K562 (cell line): ENCODE measurements around the gene KDM4F. TPM values are rescaled to one million over a fixed set of nuclear protein-coding genes. Genes with fewer than 3 reads are reported as not detected.

Experiments
- ATAC-seq: fragments of 200-7000 bp; cut with Tn5 transposase; 3 replicates; pipeline ENCODE4 v1.9.1; 2020; ENCODE audit warnings: moderate library complexity
- BruUV-seq: library from RNA; stranded (reverse); fragments of 400-500 nt; replicated peaks from 2 replicates; lab custom pipeline; 2021; lab: Mats Ljungman, UMichigan
- CTCF ChIA-PET: fragments of 300-600 bp; formaldehyde crosslinking; extraction: SDS; loops from one replicate; lab custom pipeline; 2021; ENCODE audit warnings: low intra/inter-chr PET ratio; lab: Yijun Ruan, JAX
- POLR2A ChIA-PET: fragments of 300-600, 350-650 bp; sonication (Branson Sonifier 250); formaldehyde crosslinking; extraction: SDS; loops from one replicate; lab custom pipeline; 2021; ENCODE audit warnings: antibody characterized with exemption, inconsistent platforms; lab: Yijun Ruan, JAX
- DNase-seq, 4 experiments: peaks; one replicate each; pipeline versions ENCODE4 v3.0.0 to v3.0.0-alpha.2; 2011 to 2018; ENCODE audit warnings: low spot score in 3 of 4, mixed read lengths in 3 of 4; ENCODE audit errors: extremely low read depth in 1 of 4
- FAIRE-seq: peaks from 2 replicates; lab custom pipeline; 2011; peaks lifted over from hg19 to GRCh38; lab: Jason Lieb, UNC
- H2AFZ ChIP-seq: 2 replicates; pipeline ENCODE4 v1.6.0; 2011; ENCODE audit warnings: low read depth, low read length, control low read depth, inconsistent platforms
- H3K27ac ChIP-seq: fragments of 200-600 bp; 3 replicates; pipeline ENCODE4 v1.8.0; 2011; ENCODE audit warnings: low read depth, mild to moderate bottlenecking, control low read depth, inconsistent platforms, low read length, moderate library complexity, mixed read lengths; ENCODE audit errors: extremely low read depth
- H3K27me3 ChIP-seq, 2 experiments: fragments of 300-600 bp in 1 of 2; 2 replicates in 1 of 2; 3 replicates in 1 of 2; pipeline versions ENCODE4 v1.6.0 to v1.8.0; 2011; ENCODE audit warnings: inconsistent platforms in 2 of 2, low read length in 2 of 2, mild to moderate bottlenecking in 1 of 2, mixed read lengths in 1 of 2, moderate library complexity in 1 of 2; ENCODE audit not compliant: control insufficient read depth in 2 of 2, insufficient read depth in 2 of 2
- H3K36me3 ChIP-seq: fragments of 300-600 bp; 3 replicates; pipeline ENCODE4 v1.8.0; 2011; ENCODE audit warnings: mild to moderate bottlenecking, low read length, inconsistent platforms; ENCODE audit not compliant: control insufficient read depth, insufficient read depth
- H3K4me1 ChIP-seq, 2 experiments: fragments of 200-600 bp in 1 of 2; replicated peaks in 1 of 2; 2 replicates in 1 of 2; 3 replicates in 1 of 2; pipeline versions ENCODE4 v1.5.1 to v1.8.0; 2011; ENCODE audit warnings: inconsistent platforms in 2 of 2, low read length in 2 of 2, mild to moderate bottlenecking in 1 of 2, mixed read lengths in 1 of 2, moderate library complexity in 1 of 2; ENCODE audit not compliant: control insufficient read depth in 2 of 2, insufficient read depth in 2 of 2
- H3K4me2 ChIP-seq: 2 replicates; pipeline ENCODE4 v1.6.1; 2011; ENCODE audit warnings: low read length, control low read depth, inconsistent platforms, mixed read lengths; ENCODE audit not compliant: insufficient read depth
- H3K4me3 ChIP-seq: fragments of 200-600 bp; sonication (generic), shearing (Covaris generic); 2 replicates; pipeline ENCODE4 v1.5.1; 2016; ENCODE audit warnings: control low read depth, inconsistent platforms
- H3K79me2 ChIP-seq: fragments of 200-600 bp; 3 replicates; pipeline ENCODE4 v1.8.0; 2011; ENCODE audit warnings: low read length, inconsistent platforms; ENCODE audit not compliant: control insufficient read depth, insufficient read depth
- H3K9ac ChIP-seq, 2 experiments: 2 replicates each; pipeline versions ENCODE4 v1.6.0 to v1.6.1; 2011; ENCODE audit warnings: low read depth in 2 of 2, low read length in 2 of 2, control low read depth in 1 of 2, inconsistent platforms in 1 of 2, mild to moderate bottlenecking in 1 of 2, mixed read lengths in 1 of 2; ENCODE audit not compliant: insufficient read depth in 1 of 2
- H3K9me1 ChIP-seq: one replicate; pipeline ENCODE4 v1.6.0; 2011; ENCODE audit warnings: inconsistent platforms, mild to moderate bottlenecking, low read length, moderate library complexity; ENCODE audit not compliant: control insufficient read depth, insufficient read depth
- H3K9me3 ChIP-seq: replicated peaks from 2 replicates; pipeline ENCODE4 v1.5.1; 2011; ENCODE audit warnings: low read depth, low read length, inconsistent platforms; ENCODE audit not compliant: control insufficient read depth, insufficient read depth
- H4K20me1 ChIP-seq: replicated peaks from 2 replicates; pipeline ENCODE4 v1.6.1; 2011; ENCODE audit warnings: low read length, inconsistent platforms, mixed read lengths; ENCODE audit not compliant: control insufficient read depth, insufficient read depth
- CAMTA2 ChIP-seq: fragments of 250-450 bp; sonication (Bioruptor Pico); conservative IDR thresholded peaks from 2 replicates; pipeline ENCODE4 v1.5.1; 2022
- FOSL1 ChIP-seq: fragments of 200-800 bp; sonication (Bioruptor generic); conservative IDR thresholded peaks from 2 replicates; pipeline ENCODE4 v1.6.1; 2016; ENCODE audit warnings: missing genetic modification characterization, missing compliant biosample characterization
- FOXM1 ChIP-seq, 2 experiments: fragments of 450-650 bp in 1 of 2; sonication (generic) in 1 of 2; formaldehyde crosslinking in 1 of 2; IDR thresholded peaks; 2 replicates each; pipeline versions ENCODE4 v1.6.1 to v1.9.0; 2017 to 2022; ENCODE audit warnings: low read depth in 2 of 2, mild to moderate bottlenecking in 2 of 2, missing genetic modification reagents in 1 of 2, moderate library complexity in 1 of 2
- KHSRP ChIP-seq: fragments of 450-650 bp; IDR thresholded peaks from 2 replicates; pipeline ENCODE4 v1.6.1; 2017
- KLF16 ChIP-seq: IDR thresholded peaks from 2 replicates; pipeline ENCODE4 v1.6.1; 2016; ENCODE audit warnings: antibody characterized with exemption
- MAFF ChIP-seq: IDR thresholded peaks from 2 replicates; pipeline ENCODE4 v1.6.1; 2012; ENCODE audit warnings: low read length, improper control_type of control experiment
- SMARCA4 ChIP-seq: fragments of 450-650 bp; IDR thresholded peaks from 2 replicates; pipeline ENCODE4 v1.6.1; 2016
- XRCC5 ChIP-seq: fragments of 200-400 bp; formaldehyde crosslinking; IDR thresholded peaks from 2 replicates; pipeline ENCODE4 v1.6.1; 2017; ENCODE audit warnings: low read depth, mild to moderate bottlenecking, low read length
- ZNF253 ChIP-seq: fragments of 250-450 bp; sonication (Bioruptor Pico); conservative IDR thresholded peaks from 2 replicates; pipeline ENCODE4 v1.6.1; 2021; ENCODE audit warnings: mild to moderate bottlenecking
- WGBS: fragments of 100-300 bp; shearing (Covaris generic); methylation state at CpG from one replicate; pipeline ENCODE4 v1.1.6; 2016; ENCODE audit warnings: low coverage, mixed read lengths; ENCODE audit not compliant: insufficient coverage; ENCODE audit errors: missing lambda C conversion rate; 5-methylcytosine and 5-hydroxymethylcytosine counted together
- in situ Hi-C: fragments of 300-500 bp; cut with MboI; formaldehyde crosslinking; loops from 4 replicates; pipeline ENCODE4 v1.15.0; 2018; ENCODE audit warnings: inconsistent platforms, mixed read lengths
- intact Hi-C: fragments of 100-400 bp; cut with micrococcal nuclease; formaldehyde crosslinking; loops from 2 replicates; pipeline ENCODE4 v1.14.2; 2022
- polyA plus RNA-seq, 8 experiments: library from polyadenylated mRNA; depleted of rRNA in 4 of 8; stranded (reverse) in 5 of 8; unstranded in 3 of 8; fragments of >200 nt; fragmentation: Nextera tagmentation in 2 of 8; fragmentation: Illumina TruSeq in 1 of 8; extraction: Ambion mirVana in 2 of 8; extraction: Trizol in 1 of 8; gene quantifications; 2 replicates each; pipeline versions ENCODE4 v1.2.1 to v1.2.3, GENCODE V29; 2011 to 2014; ENCODE audit warnings: inconsistent platforms in 1 of 8, missing spikeins in 1 of 8
- total RNA-seq, 7 experiments: library from RNA; depleted of rRNA in 6 of 7; stranded (reverse); fragments of >200 nt in 6 of 7; fragmentation: Illumina TruSeq in 2 of 7; extraction: Trizol in 2 of 7; gene quantifications; 2 replicates each; pipeline versions ENCODE4 v1.2.1 to v1.2.3, GENCODE V29; 2011 to 2021; ENCODE audit warnings: low replicate concordance in 1 of 7
- TF ChIP-seq, protein P1 (sequence below): sonication (generic); formaldehyde crosslinking; IDR thresholded peaks from 2 replicates; pipeline ENCODE4 v1.8.0; 2022; ENCODE audit warnings: mild to moderate bottlenecking, missing genetic modification reagents
- TF ChIP-seq, protein P2 (sequence below): fragments of 150-350 bp; conservative IDR thresholded peaks from 2 replicates; pipeline ENCODE4 v1.6.1; 2014; ENCODE audit warnings: low read length
- TF ChIP-seq, protein P3 (sequence below), 2 experiments: fragments of 450-650 bp in 1 of 2; sonication (generic) in 1 of 2; formaldehyde crosslinking in 1 of 2; IDR thresholded peaks in 1 of 2; conservative IDR thresholded peaks in 1 of 2; 2 replicates each; pipeline versions ENCODE4 v1.6.1 to v1.8.1; 2016 to 2023; ENCODE audit warnings: mild to moderate bottlenecking in 2 of 2, moderate library complexity in 2 of 2, inconsistent platforms in 1 of 2, missing genetic modification reagents in 1 of 2
- TF ChIP-seq, protein P4 (sequence below), 3 experiments: IDR thresholded peaks in 2 of 3; conservative IDR thresholded peaks in 1 of 3; 2 replicates each; pipeline ENCODE4 v1.5.1; 2011 to 2012; ENCODE audit warnings: low read length in 3 of 3, mild to moderate bottlenecking in 3 of 3, control low read depth in 2 of 3, improper control_type of control experiment in 1 of 3, inconsistent platforms in 1 of 3, low read depth in 1 of 3, mixed read lengths in 1 of 3, moderate library complexity in 1 of 3; ENCODE audit not compliant: insufficient read depth in 2 of 3

KDM4F gene
- total and polyA plus RNA-seq, 9 of the 15 experiments (the other 6 are each of a cell fraction or from before 2014, with no cell fraction given), result not detected

DNA sequence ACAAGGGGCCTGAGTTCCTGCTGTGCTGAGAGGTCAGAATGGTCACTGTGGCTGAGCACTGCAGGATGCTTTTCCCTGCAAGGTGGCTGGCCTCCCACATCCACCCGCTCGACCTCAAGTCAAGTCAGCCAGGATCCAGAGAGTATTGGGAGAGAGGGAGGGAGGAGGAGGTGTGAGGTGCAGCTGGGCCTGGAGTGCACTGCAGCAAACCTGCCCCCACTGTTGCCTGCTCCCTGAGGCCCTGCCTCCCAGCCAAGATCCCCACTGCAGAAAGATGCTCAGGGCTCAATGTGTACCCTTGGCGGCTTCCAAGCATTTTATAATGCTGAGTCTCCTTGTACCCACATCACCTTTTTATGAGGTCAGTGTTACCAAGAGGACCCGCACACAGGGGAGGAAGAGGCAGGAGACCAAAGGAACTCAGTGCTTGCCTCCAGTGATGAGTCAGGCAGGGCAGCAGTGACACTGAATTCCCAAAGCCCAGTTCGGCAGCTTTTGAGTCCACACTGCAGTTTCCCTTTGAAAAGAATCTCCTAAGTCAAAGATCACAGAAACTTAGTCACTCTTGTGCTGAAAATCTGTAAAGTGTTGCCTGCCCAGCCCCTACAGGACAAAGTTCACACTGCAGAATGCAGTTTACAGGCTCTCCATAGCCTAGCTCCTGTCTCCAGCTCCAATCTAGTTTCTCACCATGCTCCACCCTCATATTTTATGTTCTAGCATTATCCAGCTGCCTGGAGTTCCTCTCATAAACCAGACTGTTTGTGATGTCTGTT is 43.5 kb downstream of the KDM4F start:
- BruUV-seq, result no TSS peak
- WGBS, result 51% methylated on average over 5 of the region's 5 CpGs
- Histone ChIP-seq H3K9ac (no peak overlapping the region), H3K9me1 (no peaks in the 10 kb centered on the region), H3K4me2 (peak overlapping the region; percentile 15), H3K79me2 (peaks cover 15% of the 10 kb centered on the region; the same call in 2 of the 3 replicates), H3K4me1 (peaks cover 26 to 40% of the 10 kb centered on the region in 2 experiments), H2AFZ (no peak overlapping the region), H3K9me3 (no peaks in the 10 kb centered on the region), H3K27ac (no peak overlapping the region; the same call in 2 of the 3 replicates), H3K4me3 (no peak overlapping the region), H3K27me3 (no peaks in the 10 kb centered on the region), H4K20me1 (peaks cover 3% of the 10 kb centered on the region; the same call in 1 of the 2 replicates), H3K36me3 (no peaks in the 10 kb centered on the region; the same call in 2 of the 3 replicates)
- intact Hi-C loops, result no loop called here
- ChIA-PET CTCF (no interaction called here), POLR2A (interaction anchor here (0.6 to 5.8 kb wide), 7 partner anchors 9 to 119 kb away, joined by 3 to 37 read pairs (median 3); partner anchors contain the start of genes CWC15, KDM4D and SRSF8)
- ATAC-seq (peak; percentile 41), DNase-seq (peak; percentile 35 to 54 (median 39)), FAIRE-seq (peak; percentile 52)
- in situ Hi-C loops, result no loop called here
- TF ChIP-seq KHSRP (no peak), CAMTA2 (CRISPR knock-in tag) (no peak), KLF16 (no peak), XRCC5 (no peak), MAFF (no peak), ZNF253 (CRISPR knock-in tag) (no peak), FOSL1 (tag) (0 out of 2 replicates have a peak, but pooled peaks have one; percentile 16), FOXM1 (IDR thresholded peaks at IDR 0.05; ENCODE audit: low read depth) (no peak), FOXM1 (CRISPR knock-in tag; IDR thresholded peaks at IDR 0.05; ENCODE audit: low read depth) (no peak), SMARCA4 (no peak)
- TF ChIP-seq, protein P1, sequence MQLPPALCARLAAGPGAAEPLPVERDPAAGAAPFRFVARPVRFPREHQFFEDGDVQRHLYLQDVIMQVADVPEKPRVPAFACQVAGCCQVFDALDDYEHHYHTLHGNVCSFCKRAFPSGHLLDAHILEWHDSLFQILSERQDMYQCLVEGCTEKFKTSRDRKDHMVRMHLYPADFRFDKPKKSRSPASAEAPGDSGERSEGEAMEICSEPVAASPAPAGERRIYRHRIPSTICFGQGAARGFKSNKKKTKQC (CRISPR knock-in tag), result no peak
- TF ChIP-seq, protein P2, sequence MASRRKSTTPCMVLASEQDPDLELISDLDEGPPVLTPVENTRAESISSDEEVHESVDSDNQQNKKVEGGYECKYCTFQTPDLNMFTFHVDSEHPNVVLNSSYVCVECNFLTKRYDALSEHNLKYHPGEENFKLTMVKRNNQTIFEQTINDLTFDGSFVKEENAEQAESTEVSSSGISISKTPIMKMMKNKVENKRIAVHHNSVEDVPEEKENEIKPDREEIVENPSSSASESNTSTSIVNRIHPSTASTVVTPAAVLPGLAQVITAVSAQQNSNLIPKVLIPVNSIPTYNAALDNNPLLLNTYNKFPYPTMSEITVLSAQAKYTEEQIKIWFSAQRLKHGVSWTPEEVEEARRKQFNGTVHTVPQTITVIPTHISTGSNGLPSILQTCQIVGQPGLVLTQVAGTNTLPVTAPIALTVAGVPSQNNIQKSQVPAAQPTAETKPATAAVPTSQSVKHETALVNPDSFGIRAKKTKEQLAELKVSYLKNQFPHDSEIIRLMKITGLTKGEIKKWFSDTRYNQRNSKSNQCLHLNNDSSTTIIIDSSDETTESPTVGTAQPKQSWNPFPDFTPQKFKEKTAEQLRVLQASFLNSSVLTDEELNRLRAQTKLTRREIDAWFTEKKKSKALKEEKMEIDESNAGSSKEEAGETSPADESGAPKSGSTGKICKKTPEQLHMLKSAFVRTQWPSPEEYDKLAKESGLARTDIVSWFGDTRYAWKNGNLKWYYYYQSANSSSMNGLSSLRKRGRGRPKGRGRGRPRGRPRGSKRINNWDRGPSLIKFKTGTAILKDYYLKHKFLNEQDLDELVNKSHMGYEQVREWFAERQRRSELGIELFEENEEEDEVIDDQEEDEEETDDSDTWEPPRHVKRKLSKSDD, result no peak
- TF ChIP-seq, protein P3, sequence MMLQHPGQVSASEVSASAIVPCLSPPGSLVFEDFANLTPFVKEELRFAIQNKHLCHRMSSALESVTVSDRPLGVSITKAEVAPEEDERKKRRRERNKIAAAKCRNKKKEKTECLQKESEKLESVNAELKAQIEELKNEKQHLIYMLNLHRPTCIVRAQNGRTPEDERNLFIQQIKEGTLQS (IDR thresholded peaks at IDR 0.05), result peak; percentile 19; the same call in 1 of the 2 replicates
- TF ChIP-seq, protein P3 (CRISPR knock-in tag; conservative IDR thresholded peaks at IDR 0.05), result no peak
- TF ChIP-seq, protein P4, sequence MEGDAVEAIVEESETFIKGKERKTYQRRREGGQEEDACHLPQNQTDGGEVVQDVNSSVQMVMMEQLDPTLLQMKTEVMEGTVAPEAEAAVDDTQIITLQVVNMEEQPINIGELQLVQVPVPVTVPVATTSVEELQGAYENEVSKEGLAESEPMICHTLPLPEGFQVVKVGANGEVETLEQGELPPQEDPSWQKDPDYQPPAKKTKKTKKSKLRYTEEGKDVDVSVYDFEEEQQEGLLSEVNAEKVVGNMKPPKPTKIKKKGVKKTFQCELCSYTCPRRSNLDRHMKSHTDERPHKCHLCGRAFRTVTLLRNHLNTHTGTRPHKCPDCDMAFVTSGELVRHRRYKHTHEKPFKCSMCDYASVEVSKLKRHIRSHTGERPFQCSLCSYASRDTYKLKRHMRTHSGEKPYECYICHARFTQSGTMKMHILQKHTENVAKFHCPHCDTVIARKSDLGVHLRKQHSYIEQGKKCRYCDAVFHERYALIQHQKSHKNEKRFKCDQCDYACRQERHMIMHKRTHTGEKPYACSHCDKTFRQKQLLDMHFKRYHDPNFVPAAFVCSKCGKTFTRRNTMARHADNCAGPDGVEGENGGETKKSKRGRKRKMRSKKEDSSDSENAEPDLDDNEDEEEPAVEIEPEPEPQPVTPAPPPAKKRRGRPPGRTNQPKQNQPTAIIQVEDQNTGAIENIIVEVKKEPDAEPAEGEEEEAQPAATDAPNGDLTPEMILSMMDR (IDR thresholded peaks at IDR 0.05 in 2 of 3, conservative IDR thresholded peaks at IDR 0.05 in 1 of 3; ENCODE audit: insufficient read depth in 2 of 3, low read depth in 1 of 3, low read length in 3 of 3), result peak; percentile 53 to 62 (median 58); a peak in 5 of 6 replicates
